Rectal smooth muscle tissue (tissue), 1 donor: Measurements from ENCODE around the gene MYH7B.

Source experiments
- H3K27ac ChIP-seq: one replicate; pipeline ENCODE4 v1.7.0; 2013; ENCODE audit warnings: low read depth, low read length, inconsistent platforms
- H3K27me3 ChIP-seq: one replicate; pipeline ENCODE4 v1.7.0; 2013; ENCODE audit warnings: low read length; ENCODE audit not compliant: control insufficient read depth, insufficient read depth
- H3K36me3 ChIP-seq: one replicate; pipeline ENCODE4 v1.7.0; 2013; ENCODE audit warnings: low read length; ENCODE audit not compliant: control insufficient read depth, insufficient read depth
- H3K4me1 ChIP-seq: one replicate; pipeline ENCODE4 v1.7.0; 2013; ENCODE audit warnings: low read length; ENCODE audit not compliant: control insufficient read depth, insufficient read depth
- H3K4me3 ChIP-seq: one replicate; pipeline ENCODE4 v1.7.0; 2013; ENCODE audit warnings: low read length
- H3K9ac ChIP-seq: one replicate; pipeline ENCODE4 v1.7.0; 2013; ENCODE audit warnings: low read length

Gene MYH7B

DNA sequence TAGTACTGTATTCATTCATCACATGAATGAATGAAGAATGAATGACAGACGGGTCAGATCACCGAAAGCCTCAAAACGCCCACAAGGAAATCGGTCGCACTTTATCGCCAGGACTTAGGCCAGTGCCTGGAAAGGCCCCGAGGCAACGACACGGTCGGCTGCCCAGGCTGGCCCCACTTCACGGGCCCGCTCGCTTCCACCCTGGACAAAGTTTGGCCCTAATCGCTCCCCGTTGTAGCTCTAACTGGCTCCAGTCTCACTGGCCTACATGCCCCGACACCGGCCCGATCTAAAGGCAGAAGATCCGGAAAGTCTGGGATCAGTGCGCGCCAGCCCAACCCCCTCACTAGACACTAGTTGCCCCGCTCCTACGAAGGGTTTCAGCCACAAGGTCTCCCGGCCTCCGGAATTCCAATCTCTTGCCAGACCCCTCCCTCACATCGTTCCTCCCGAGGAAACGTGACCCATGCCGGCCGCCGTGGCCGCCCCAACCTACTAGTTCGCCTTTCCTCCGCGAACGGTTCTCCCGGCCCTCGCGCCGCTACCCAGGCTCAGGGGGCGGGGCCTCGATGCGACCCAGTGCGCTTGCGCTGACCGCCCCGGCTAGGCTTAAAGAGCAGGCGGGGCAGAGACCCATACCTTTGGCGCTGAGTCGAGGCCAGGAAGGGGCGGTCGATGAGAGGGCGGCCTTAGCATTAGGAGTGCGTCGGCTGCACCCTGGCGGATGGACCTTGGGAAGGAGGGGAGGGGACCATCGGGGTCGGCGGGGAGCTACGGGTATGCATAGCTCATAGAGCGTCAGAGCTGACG lies at the start of gene MYH7B, which contains the start of gene GSS:
Gene MYH7B, plus strand, starts transcription at position 638 of the 810 bp plus-strand sequence. CDS start 22,138 bp downstream, outside the sequence.
Gene GSS, minus strand, starts transcription at position 576 of the 810 bp plus-strand sequence. CDS start 3,954 bp downstream, outside the sequence.
- Histone ChIP-seq H3K4me3 (peak within 1 kb of the TSS; percentile 84), H3K27me3 (no peaks in the 10 kb centered on the region), H3K4me1 (peaks cover 6% of the 10 kb centered on the region), H3K9ac (peak within 1 kb of the TSS; percentile 75), H3K27ac (peak within 1 kb of the TSS; percentile 90), H3K36me3 (no peaks in the 10 kb centered on the region)

DNA sequence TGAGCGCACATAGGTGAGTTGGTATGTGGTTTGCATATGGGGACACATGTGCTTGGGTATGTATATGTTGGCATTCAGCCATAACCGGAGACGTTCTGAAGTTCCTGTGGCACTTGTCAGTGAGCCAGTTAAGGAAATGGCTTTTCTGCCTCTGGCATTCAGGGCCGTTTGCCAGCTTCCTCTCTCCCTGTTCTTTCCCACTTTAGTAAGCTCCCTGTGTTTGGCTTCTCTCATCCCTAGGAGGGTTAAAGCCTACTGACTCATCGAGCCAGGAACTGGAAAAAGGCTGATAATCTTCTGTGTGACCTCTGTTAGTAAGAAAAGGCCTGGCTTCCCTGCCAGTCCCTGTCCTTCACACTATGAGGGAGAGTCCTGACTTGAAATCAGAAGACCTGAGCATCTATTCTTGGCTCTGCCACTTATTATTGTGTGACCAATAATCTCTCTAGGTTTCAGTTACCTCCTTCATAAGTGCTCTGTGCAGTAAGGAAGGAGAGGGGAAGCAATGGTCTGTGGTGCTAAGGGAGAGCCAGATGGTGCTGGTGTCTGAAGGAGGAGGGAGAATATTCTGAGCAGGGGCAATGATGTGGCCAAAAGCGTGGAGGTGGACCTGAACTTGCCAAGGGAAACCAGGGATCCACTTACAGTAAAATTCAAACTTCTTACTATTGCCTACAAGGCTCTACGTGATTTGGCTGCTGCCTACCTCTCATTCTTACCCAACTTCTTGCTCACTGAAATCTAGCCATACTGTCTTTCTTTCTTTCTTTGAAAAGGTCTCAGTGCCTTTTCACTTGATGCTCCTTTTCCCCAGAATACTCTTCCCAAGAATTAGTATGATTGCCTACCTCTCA lies 47.8 kb upstream of the MYH7B start:
- Histone ChIP-seq H3K27ac (peak overlapping the region; percentile 15), H3K27me3 (no peaks in the 10 kb centered on the region), H3K4me3 (no peak overlapping the region), H3K4me1 (peaks cover 5% of the 10 kb centered on the region), H3K36me3 (no peaks in the 10 kb centered on the region), H3K9ac (no peak overlapping the region)

DNA sequence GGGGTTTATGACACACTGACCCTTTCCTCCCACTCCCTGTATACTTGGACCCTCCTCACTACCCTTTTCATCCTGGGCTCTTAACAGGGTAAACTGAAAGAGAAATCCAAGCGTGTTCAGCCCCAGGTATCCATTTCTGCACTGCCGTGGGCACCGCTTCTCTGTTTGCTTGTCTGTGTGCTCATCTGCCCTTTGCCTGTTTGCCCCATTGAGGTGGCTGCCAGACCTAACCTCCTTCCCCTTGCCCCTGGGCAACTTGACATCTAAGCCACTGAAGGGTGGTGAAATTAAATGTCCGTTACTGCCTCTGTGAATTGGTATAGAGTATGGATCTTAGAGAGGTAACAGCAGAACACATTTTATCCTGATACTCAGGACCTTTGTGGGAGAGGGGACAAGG lies 40.5 kb upstream of the MYH7B start:
- no peak overlapping the region for H3K9ac ChIP-seq
- H3K27ac ChIP-seq: no peak overlapping the region
- no peaks in the 10 kb centered on the region for H3K27me3 ChIP-seq
- H3K36me3 ChIP-seq: peaks cover 19% of the 10 kb centered on the region
- no peaks in the 10 kb centered on the region for H3K4me1 ChIP-seq
- no peak overlapping the region for H3K4me3 ChIP-seq

DNA sequence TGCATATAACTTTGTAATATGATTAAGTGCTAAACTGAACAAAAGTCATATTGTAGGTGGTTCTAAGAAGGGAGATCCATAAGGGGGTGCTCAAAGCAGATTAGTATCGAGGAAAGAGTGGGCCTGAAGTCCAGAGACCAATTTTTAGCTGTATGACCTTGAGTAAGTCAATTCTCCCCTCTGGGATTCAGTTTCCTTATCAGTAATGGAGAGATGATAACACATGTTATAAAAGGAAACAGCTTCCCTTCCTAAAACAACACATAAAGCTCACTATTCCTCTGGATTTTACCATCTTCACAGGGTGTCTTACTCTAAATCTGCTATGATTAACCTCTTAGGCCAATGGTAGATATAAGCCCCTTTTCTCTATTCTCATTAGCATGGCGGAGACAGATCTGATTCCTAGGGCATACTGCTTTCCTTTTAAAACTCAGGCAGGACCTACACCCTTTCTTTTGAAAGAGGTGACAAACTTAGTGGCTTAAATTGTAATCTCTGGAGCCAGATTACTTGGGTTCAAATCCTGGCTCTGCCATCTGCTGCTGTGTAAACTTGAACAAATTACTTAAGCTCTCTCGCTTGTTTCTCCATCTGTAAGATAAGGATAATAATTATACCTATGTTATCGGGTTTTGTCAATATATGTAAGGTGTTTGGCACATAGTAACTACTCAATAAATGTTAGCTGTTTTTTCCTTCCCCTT lies 39.8 kb upstream of the MYH7B start:
- Histone ChIP-seq H3K9ac (no peak overlapping the region), H3K36me3 (peaks cover 25% of the 10 kb centered on the region), H3K27ac (no peak overlapping the region), H3K4me3 (no peak overlapping the region), H3K4me1 (no peaks in the 10 kb centered on the region), H3K27me3 (no peaks in the 10 kb centered on the region)

DNA sequence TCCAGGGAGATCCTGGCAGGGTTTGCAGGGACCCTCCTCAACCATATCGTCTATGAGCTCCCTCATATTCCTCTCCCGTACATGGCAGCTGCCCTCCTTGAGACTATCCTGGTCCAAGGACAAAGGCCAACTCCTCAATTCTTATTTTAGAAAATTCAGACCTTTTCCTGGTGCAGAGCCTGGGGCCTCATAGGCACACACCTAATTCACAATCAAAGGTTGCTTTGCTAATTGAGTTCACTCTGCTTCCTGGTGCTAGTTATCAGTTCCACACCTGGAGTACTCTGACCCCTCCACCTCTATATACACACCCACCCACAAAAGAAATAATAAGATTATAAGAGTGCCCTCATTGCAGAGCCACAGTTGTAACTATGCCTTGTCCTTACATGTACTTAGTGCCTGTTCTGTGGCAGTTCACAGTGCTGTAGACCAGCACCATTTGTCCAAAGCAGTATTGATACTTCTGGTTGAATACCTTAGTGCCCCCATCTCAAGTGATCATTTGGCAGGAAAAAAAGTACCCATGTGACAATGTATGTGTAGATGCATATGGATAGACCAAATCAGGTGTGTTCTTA lies 38.8 kb upstream of the MYH7B start:
- no peak overlapping the region for H3K27ac ChIP-seq
- H3K36me3 ChIP-seq: peaks cover 31% of the 10 kb centered on the region
- no peaks in the 10 kb centered on the region for H3K4me1 ChIP-seq
- H3K9ac ChIP-seq: no peak overlapping the region
- H3K27me3 ChIP-seq: no peaks in the 10 kb centered on the region
- H3K4me3 ChIP-seq: no peak overlapping the region

DNA sequence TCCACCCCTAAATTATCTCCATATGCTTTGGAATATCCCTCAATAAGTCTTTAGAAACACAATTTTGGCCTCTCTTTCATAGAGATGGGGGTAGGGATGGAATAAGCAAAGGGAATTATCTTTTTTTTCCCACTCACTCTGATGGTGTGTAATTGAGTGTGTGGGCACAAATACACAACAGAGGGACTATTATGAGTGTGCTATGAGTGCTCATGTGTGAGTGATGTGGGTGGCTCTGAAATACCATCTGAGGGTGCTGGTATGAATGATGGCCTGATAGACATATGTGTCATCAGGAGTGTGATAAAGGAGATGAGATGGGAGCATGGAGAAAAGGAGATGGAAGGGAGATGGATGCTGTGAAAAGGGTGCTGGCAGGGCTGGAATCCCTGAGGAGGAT lies 35.6 kb upstream of the MYH7B start:
- Histone ChIP-seq H3K36me3 (peaks cover 27% of the 10 kb centered on the region), H3K27ac (no peak overlapping the region), H3K4me3 (no peak overlapping the region), H3K9ac (no peak overlapping the region), H3K4me1 (no peaks in the 10 kb centered on the region), H3K27me3 (no peaks in the 10 kb centered on the region)

DNA sequence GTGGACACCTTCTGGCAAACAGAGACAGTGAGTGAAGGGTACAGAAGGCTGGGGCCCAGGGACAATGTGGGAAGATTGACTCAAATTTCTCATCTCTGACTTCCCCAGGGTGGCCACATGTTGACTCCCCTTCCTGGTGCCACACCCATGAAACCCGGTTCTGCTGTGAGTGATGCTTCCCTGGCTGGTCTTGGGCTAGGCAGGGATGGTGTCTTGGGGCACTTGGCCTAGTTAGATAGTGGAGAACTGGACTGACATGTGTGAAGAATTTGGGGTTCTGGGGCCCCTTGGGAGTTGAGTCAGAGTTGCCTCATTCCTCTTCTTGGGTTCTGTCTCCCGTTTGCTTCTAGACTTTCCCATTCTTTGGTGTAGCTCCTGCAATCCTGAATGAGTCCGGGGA lies 34.2 kb upstream of the MYH7B start:
- Histone ChIP-seq H3K4me1 (no peaks in the 10 kb centered on the region), H3K27me3 (no peaks in the 10 kb centered on the region), H3K36me3 (peaks cover 39% of the 10 kb centered on the region), H3K27ac (no peak overlapping the region), H3K4me3 (no peak overlapping the region), H3K9ac (no peak overlapping the region)

DNA sequence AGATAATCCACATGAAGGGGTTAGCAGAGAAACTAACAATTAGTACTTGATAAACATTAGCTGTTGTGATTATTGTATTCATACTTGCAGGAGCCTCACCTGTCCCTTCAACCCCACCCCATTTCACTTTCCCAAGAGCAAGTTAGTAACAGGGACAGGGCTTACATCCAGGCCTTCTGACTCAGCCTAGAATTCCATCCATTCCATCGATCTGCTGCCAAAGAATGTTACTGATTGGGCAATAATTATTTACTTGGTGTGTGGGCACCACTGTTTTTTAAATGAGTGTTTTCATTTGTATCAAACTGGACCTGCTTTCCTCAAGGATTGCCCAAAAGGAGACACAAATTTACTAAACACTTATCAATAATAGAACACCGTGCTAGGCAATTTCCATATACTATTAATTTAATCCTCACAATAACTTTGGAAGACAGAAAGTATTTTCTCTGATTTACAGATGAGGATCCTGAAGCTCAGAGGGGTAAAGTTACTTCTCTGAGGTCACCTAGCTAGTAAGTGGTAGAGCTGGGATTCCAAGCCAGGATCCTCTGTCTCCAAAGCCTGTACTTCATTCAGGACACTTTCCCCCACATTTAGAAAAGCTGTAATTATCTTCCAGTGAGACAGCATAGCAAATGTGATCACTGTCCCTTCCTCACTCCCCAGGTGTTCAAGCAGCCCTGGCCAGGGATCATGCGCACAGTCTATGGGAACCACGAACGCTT lies 32.9 kb upstream of the MYH7B start:
- Histone ChIP-seq H3K27ac (no peak overlapping the region), H3K36me3 (peaks cover 47% of the 10 kb centered on the region), H3K9ac (no peak overlapping the region), H3K4me1 (no peaks in the 10 kb centered on the region), H3K27me3 (no peaks in the 10 kb centered on the region), H3K4me3 (no peak overlapping the region)

DNA sequence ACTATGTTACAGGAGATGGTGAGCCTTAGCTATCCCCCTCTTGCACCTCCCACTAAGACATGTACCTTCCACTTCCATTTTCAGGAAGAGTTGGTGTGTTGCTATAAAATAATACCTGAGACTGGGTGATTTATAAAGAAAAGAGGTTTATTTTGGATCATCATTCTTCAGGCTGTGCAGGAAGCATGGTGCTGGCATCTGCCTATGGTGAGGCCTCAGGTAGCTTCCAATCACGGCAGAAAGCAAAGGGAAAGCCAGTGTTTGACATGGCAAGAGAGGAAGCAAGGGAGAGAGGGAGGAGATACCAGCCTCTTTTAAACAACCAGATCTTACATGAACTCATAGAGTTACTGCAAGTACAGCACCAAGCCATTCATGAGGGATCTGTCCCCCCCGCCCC lies 32.3 kb upstream of the MYH7B start:
- Histone ChIP-seq H3K9ac (no peak overlapping the region), H3K4me3 (no peak overlapping the region), H3K36me3 (peaks cover 49% of the 10 kb centered on the region), H3K4me1 (no peaks in the 10 kb centered on the region), H3K27ac (no peak overlapping the region), H3K27me3 (no peaks in the 10 kb centered on the region)

DNA sequence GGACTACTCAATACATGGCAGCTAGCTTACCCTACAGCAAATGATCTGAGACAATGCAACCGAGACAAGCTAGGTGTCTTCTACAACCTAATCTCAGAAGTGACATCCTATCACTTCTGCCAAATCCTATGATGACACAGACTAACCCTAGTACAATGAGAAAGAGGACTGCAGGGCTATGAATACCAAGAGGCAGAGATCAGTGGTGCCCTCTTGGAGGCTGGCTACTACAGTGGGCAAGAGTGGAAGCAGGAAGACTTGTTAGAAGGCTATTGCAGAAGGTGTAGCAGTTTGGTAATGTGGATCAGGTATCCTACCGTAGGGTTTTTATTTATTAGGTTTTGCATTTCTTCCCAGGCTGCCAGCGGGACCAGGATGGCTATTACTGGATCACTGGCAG lies 30.3 kb upstream of the MYH7B start:
- H3K9ac ChIP-seq: no peak overlapping the region
- H3K4me1 ChIP-seq: no peaks in the 10 kb centered on the region
- H3K36me3 ChIP-seq: peaks cover 46% of the 10 kb centered on the region
- no peak overlapping the region for H3K27ac ChIP-seq
- H3K4me3 ChIP-seq: no peak overlapping the region
- H3K27me3 ChIP-seq: no peaks in the 10 kb centered on the region

DNA sequence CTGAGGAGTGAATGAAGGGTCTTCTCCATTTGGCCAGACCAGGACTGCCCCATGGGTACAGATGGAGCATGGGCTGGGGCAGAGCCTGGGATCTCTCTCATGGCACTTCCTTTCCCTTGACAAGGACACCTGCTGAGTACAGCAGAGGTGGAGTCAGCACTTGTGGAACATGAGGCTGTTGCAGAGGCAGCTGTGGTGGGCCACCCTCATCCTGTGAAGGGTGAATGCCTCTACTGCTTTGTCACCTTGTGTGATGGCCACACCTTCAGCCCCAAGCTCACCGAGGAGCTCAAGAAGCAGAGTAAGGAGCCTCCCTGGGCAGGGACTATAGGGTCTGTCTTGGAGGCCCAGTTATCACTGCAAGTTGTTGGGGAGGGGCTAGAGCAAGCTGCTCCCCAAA lies 29.7 kb upstream of the MYH7B start:
- no peak overlapping the region for H3K27ac ChIP-seq
- H3K4me1 ChIP-seq: no peaks in the 10 kb centered on the region
- H3K36me3 ChIP-seq: peaks cover 42% of the 10 kb centered on the region
- H3K9ac ChIP-seq: no peak overlapping the region
- H3K27me3 ChIP-seq: no peaks in the 10 kb centered on the region
- no peak overlapping the region for H3K4me3 ChIP-seq
